OCI-LY1 (cell line): ENCODE data around the gene OR13J1.

Experiments used
- H2AFZ ChIP-seq: fragments of 200-600 bp; sonication (generic), shearing (Covaris generic); 2 replicates; pipeline ENCODE4 v1.6.0; 2014; ENCODE audit warnings: antibody characterized with exemption, mild to moderate bottlenecking, low read length
- H3F3A ChIP-seq: fragments of 200-600 bp; sonication (generic), shearing (Covaris generic); 2 replicates; pipeline ENCODE4 v1.6.0; 2014; ENCODE audit warnings: mild to moderate bottlenecking, antibody characterized with exemption, low read length, moderate library complexity; ENCODE audit not compliant: insufficient read depth
- H3K27ac ChIP-seq: fragments of 200-600 bp; sonication (generic); 2 replicates; pipeline ENCODE4 v1.5.1; 2014; ENCODE audit warnings: low read length, mixed run types, mild to moderate bottlenecking, low read depth; ENCODE audit not compliant: poor library complexity, severe bottlenecking
- H3K27me3 ChIP-seq: fragments of 200-600 bp; sonication (generic); 2 replicates; pipeline ENCODE4 v1.6.0; 2014; ENCODE audit warnings: antibody characterized with exemption, mild to moderate bottlenecking, low read length, moderate library complexity; ENCODE audit not compliant: insufficient read depth
- H3K36me3 ChIP-seq: fragments of 200-600 bp; sonication (generic); 2 replicates; pipeline ENCODE4 v1.6.1; 2014; ENCODE audit warnings: mild to moderate bottlenecking, antibody characterized with exemption, low read length, moderate library complexity, mixed read lengths; ENCODE audit not compliant: insufficient read depth
- H3K4me1 ChIP-seq: fragments of 200-600 bp; sonication (generic); 2 replicates; pipeline ENCODE4 v1.5.1; 2014; ENCODE audit warnings: mild to moderate bottlenecking, low read length, moderate library complexity; ENCODE audit not compliant: insufficient read depth, severe bottlenecking
- H3K4me2 ChIP-seq: fragments of 200-600 bp; sonication (generic), shearing (Covaris generic); 2 replicates; pipeline ENCODE4 v1.6.1; 2014; ENCODE audit warnings: low read length
- H3K4me3 ChIP-seq: fragments of 200-600 bp; sonication (generic); 2 replicates; pipeline ENCODE4 v1.5.1; 2014; ENCODE audit warnings: low read length, low read depth, mild to moderate bottlenecking, mixed read lengths; ENCODE audit not compliant: poor library complexity, severe bottlenecking
- H3K79me2 ChIP-seq: fragments of 200-600 bp; shearing (Covaris generic); 2 replicates; pipeline ENCODE4 v1.6.1; 2016; ENCODE audit warnings: mixed run types, low read length, mixed read lengths; ENCODE audit not compliant: insufficient read depth
- H3K9ac ChIP-seq: fragments of 200-600 bp; sonication (generic), shearing (Covaris generic); 2 replicates; pipeline ENCODE4 v1.6.1; 2014; ENCODE audit warnings: mild to moderate bottlenecking, low read length, mixed read lengths
- H3K9me2 ChIP-seq: fragments of 200-600 bp; sonication (generic), shearing (Covaris generic); 2 replicates; pipeline ENCODE4 v1.6.1; 2014; ENCODE audit warnings: low read depth, mild to moderate bottlenecking, low read length, mixed read lengths
- H3K9me3 ChIP-seq: fragments of 200-600 bp; shearing (Covaris generic); 2 replicates; pipeline ENCODE4 v1.6.1; 2014; ENCODE audit warnings: low read length, mixed read lengths
- H4K20me1 ChIP-seq: fragments of 200-600 bp; sonication (generic), shearing (Covaris generic); 2 replicates; pipeline ENCODE4 v1.6.0; 2016; ENCODE audit warnings: mild to moderate bottlenecking, low read length; ENCODE audit not compliant: insufficient read depth
- EZH2 ChIP-seq: fragments of 200-600 bp; sonication (generic), shearing (Covaris generic); IDR thresholded peaks from 2 replicates; pipeline ENCODE4 v1.8.0; 2017; ENCODE audit warnings: borderline replicate concordance, mixed run types, mild to moderate bottlenecking, antibody characterized with exemption, low read length, moderate library complexity, mixed read lengths
- TF ChIP-seq, protein P1 (sequence below): fragments of 200-600 bp; sonication (generic), shearing (Covaris generic); IDR thresholded peaks from 2 replicates; pipeline ENCODE4 v1.5.1; 2017; ENCODE audit warnings: mild to moderate bottlenecking, antibody characterized with exemption, low read length, moderate library complexity, mixed read lengths

Gene OR13J1

DNA sequence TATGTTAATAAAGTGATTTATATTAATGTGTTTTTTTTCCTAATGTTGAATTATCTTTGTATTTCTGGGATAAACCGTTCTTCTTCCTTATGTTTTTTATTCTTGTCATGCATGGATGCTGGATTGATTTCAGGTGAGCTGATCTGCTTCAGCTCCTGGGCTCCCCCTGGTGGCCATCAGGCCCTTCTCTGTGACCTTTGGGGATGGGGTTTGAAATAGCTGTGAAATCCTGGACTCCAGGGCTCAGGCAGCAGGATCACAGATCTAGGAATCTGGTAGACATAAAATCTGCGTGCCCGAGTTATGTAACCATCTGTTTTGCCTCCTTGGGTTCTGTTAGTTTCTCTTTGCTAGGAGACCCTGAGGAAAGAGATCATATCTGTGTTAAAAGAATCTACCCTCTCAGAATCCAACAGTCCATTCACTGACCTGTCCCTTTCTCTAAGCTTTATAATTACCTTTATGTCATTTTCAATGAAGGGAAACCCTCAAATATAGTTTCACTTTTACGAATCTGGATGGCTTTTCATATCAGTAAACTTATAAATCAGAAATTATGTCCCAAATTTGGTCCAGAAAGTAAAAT lies 12.2 kb upstream of the OR13J1 start:
- no peaks in the 10 kb centered on the region for H3K79me2 ChIP-seq

DNA sequence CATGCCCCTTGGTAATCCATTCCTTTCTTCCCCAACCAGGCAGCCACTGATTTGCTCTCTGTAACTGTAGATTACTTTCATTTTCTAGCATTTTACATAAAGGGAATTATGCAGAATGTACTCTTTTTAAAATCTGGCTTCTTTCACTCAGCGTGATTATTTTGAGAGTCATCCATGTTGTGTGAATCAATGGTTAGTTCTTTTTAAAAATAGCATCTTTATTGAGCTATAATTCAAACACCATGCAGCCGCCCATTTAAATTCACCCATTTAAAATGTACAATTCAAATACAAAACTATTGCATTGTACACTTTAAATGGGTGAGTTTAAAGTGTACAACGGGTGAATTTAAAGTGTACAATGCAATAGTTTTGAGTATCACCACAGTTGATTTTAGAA lies 2.3 kb upstream of the OR13J1 start:
- Histone ChIP-seq H4K20me1 (no peaks in the 10 kb centered on the region), H3K9me2 (no peaks in the 10 kb centered on the region), H3K27me3 (no peaks in the 10 kb centered on the region), H3K27ac (no peak overlapping the region), H3K36me3 (no peaks in the 10 kb centered on the region; the same call in 1 of the 2 replicates), H3K4me2 (no peak overlapping the region), H3K4me1 (no peaks in the 10 kb centered on the region), H3K9ac (no peak overlapping the region), H3K9me3 (peaks cover 13% of the 10 kb centered on the region), H2AFZ (no peak overlapping the region), H3K79me2 (no peaks in the 10 kb centered on the region), H3F3A (no peaks in the 10 kb centered on the region), H3K4me3 (no peak overlapping the region)
- TF ChIP-seq, protein P1, sequence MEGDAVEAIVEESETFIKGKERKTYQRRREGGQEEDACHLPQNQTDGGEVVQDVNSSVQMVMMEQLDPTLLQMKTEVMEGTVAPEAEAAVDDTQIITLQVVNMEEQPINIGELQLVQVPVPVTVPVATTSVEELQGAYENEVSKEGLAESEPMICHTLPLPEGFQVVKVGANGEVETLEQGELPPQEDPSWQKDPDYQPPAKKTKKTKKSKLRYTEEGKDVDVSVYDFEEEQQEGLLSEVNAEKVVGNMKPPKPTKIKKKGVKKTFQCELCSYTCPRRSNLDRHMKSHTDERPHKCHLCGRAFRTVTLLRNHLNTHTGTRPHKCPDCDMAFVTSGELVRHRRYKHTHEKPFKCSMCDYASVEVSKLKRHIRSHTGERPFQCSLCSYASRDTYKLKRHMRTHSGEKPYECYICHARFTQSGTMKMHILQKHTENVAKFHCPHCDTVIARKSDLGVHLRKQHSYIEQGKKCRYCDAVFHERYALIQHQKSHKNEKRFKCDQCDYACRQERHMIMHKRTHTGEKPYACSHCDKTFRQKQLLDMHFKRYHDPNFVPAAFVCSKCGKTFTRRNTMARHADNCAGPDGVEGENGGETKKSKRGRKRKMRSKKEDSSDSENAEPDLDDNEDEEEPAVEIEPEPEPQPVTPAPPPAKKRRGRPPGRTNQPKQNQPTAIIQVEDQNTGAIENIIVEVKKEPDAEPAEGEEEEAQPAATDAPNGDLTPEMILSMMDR, result no peak
- no peak for TF ChIP-seq EZH2

More for the DNA sequence above, 12.2 kb upstream of the OR13J1 start:
- TF ChIP-seq EZH2, result no peak
- TF ChIP-seq, protein P1, result peak; percentile 97
- Histone ChIP-seq H3K9me2 (no peaks in the 10 kb centered on the region), H3K36me3 (no peaks in the 10 kb centered on the region; the same call in 1 of the 2 replicates), H3K4me1 (no peaks in the 10 kb centered on the region), H3K27me3 (no peaks in the 10 kb centered on the region), H3K4me2 (no peak overlapping the region), H3K27ac (no peak overlapping the region), H3K9me3 (peaks cover under 1% of the 10 kb centered on the region; the same call in 1 of the 2 replicates), H2AFZ (no peak overlapping the region), H3K4me3 (no peak overlapping the region), H3F3A (no peaks in the 10 kb centered on the region), H4K20me1 (no peaks in the 10 kb centered on the region), H3K9ac (no peak overlapping the region)

DNA sequence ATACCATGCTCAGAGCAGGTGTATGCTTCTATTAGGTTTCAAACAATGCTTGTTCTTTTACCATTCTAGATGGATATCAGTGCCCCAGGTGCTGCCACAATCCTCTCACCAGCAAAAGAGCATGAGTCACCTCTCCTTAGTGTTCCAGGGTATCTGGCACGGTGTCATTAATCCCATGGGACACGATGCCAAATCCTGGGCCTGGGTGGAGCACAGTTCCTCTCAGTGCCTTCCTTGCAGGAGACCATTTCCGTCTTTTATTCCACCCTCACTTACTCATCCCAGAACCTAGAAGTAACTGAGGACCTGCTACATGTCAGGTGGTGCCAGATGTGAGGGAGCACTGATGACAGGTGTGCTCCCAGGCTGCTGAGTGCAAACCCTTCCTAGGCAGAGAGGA lies 1.3 kb upstream of the OR13J1 start:
- Histone ChIP-seq H2AFZ (no peak overlapping the region), H4K20me1 (no peaks in the 10 kb centered on the region), H3K79me2 (no peaks in the 10 kb centered on the region), H3K4me1 (no peaks in the 10 kb centered on the region), H3F3A (no peaks in the 10 kb centered on the region), H3K4me3 (no peak overlapping the region), H3K9me2 (no peaks in the 10 kb centered on the region), H3K9ac (no peak overlapping the region), H3K36me3 (no peaks in the 10 kb centered on the region), H3K4me2 (no peak overlapping the region), H3K27ac (no peak overlapping the region), H3K27me3 (no peaks in the 10 kb centered on the region), H3K9me3 (peaks cover 4% of the 10 kb centered on the region)
- no peak for TF ChIP-seq EZH2
- TF ChIP-seq, protein P1, result no peak
